ENCODE measurements around the gene ASB2. TPM values are rescaled to one million over a fixed set of nuclear protein-coding genes. Genes with fewer than 3 reads are reported as not detected.

The ASB2 gene
- total RNA-seq, 1 experiment from 2014 or later: not detected

Other genes starting within 250 kb of the ASB2 start
- 0.04 TPM in 2 replicates for gene PRIMA1, start 188.1 kb downstream of the ASB2 start, total RNA-seq (2014; rRNA removed; shearing (Covaris generic))
- gene FAM181A, start 49.2 kb downstream of the ASB2 start, total RNA-seq (2014; rRNA removed; shearing (Covaris generic)): not detected in 2 replicates
- gene CCDC197, start 20.7 kb upstream of the ASB2 start, total RNA-seq (2014; rRNA removed; shearing (Covaris generic)): not detected in 2 replicates
- gene OTUB2, start 49.8 kb upstream of the ASB2 start, total RNA-seq (2014; rRNA removed; shearing (Covaris generic)): 1.7 and 2.5 TPM in 2 replicates
- gene DDX24, start 104.6 kb upstream of the ASB2 start, total RNA-seq (2014; rRNA removed; shearing (Covaris generic)): 110 and 134 TPM in 2 replicates
- gene IFI27L1, start 104.7 kb upstream of the ASB2 start, total RNA-seq (2014; rRNA removed; shearing (Covaris generic)): 16.1 and 32.8 TPM in 2 replicates
- 2,076 and 2,328 TPM in 2 replicates for gene IFI27, start 134.2 kb upstream of the ASB2 start, total RNA-seq (2014; rRNA removed; shearing (Covaris generic))
- 109 and 122 TPM in 2 replicates for gene IFI27L2, start 153.0 kb upstream of the ASB2 start, total RNA-seq (2014; rRNA removed; shearing (Covaris generic))
- 3.3 and 3.8 TPM in 2 replicates for gene PPP4R4, start 197.8 kb upstream of the ASB2 start, total RNA-seq (2014; rRNA removed; shearing (Covaris generic))